ENCODE results near the gene STRAP.
"Not testable (repeated sequence)": the region's sequence is repeated elsewhere in the genome, so short reads cannot be mapped to it uniquely, and the experiment has no call there.

Gene STRAP

DNA sequence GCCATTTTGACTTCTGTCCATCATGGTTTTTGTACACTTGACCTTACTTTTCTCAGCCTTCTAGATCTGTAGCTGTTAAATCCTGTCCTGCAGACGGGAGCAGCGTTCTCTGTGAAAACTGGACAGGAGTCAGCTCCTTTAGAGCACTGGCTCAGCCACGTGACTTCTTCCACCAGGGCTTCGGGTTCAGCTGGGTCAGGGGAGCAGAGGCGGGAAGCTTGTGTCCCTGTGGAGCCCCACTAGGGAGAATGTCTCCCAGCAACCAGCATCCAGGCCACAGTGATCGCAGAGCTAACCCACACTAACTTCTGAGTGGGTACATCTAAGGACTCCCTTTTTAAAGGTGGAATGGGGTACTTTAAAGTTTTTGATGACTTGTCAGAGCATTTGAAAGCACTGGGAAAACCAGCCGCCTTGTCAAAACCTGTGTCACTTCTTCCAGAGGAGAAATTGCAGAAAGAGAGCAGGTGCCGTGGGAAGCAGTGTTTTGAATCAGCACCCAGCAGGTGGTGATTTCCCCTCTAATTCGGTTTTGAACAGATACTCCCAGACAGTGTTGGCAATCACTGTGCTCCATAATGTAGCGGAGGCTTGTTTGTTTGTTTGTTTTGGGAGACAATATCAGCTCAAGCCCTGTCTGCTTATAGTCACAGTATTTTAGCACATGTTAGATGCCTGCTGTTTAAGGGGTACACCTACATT is 46.8 kb downstream of the STRAP start:
- no peak for DNase-seq

DNA sequence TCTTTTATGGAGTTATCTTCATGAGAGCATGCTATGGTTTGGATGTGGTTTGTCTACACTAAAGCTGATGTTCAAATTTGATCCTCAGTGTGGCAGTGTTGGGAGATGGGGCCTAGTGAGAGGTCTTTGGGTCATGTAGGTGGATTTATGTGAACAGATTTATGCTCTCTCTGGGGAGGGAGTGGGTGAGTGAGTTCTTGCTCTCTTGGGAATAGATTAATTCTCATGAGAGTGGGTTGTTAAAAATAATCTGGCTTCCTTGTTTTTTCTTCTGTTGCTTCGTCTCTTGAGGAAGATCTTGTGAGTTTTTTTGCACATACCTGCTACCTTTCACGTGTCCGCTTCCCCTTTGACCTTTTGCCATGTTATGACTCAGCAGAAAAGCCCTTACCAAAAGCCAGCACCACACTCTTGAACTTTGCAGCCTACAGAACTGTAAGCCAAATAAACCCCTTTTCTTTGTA is 49.4 kb downstream of the STRAP start:
- DNase-seq, result no peak

DNA sequence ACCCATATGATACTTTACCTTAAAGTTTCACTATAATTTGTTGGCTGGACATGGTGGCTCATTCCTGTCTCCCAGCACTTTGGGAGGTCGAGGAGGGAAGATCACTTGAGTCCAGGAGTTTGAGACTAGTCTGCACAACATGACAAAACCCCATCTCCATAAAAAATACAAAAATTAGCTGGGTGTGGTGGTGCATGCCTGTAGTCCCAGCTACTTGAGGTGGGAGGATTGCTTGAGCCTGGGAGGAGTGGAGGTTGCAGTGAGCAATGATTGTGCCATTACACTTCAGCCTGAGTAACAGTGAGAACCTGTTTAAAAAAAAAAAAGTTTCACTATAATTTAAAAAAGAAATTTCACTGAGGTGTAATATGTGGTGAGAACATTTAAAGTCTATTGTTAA is 50.1 kb downstream of the STRAP start:
- DNase-seq, result no peak

DNA sequence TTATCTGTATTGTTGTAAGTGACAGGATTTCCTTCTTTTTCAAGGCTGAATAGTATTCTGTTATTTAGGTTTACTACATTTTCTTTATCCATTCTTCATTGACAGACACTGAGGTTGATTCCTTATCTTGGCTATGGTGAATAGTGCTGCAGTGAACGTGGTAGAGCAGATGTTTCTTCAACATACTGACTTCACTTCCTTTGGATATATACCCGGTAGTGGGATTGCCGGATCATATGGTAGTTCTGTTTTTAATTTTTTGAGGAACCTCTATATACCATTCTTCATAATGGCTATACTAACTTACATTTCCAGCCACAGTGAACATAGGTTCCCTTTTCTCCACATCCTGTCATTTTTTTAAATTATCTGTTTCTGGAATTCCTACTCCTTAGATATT is 50.8 kb downstream of the STRAP start:
- no peak for DNase-seq

DNA sequence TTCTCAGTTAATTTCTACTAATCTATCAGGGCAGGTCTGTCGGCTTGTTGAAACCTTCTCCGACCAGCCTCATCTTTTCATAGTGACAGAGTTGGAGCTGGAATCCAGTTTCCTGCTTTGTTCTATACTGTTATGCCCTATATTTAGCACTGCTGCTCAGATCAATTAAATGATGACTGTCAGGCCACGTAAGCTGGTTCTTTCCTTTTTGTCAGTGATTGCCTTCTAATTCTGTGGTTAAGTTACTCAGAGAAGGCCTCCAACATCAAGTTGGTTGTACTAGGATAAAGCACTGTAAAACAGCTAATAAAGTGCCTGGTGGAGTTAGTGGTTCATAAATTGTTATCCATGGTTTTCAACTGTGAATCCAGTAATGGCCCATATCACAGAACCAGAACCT is 51.6 kb downstream of the STRAP start:
- DNase-seq, result no peak

DNA sequence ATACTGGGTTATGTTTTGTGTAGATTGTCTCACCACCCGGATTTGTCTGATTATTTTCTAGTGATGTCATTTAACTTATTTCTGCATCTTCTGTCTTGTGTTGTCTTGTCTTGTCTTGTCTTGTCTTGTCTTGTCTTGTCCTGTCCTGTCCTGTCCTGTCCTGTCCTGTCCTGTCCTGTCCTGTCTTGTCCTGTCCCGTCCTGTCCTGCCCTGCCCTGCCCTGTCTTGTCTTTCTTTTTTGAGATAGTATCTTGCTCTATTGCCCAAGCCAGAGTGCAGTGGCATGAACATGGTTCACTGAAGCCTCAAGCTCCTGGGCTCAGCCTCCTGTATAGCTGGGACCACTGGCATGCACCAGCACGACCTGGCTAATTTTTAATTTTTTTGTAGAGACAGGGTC is 54.6 kb downstream of the STRAP start:
- DNase-seq, result no peak

DNA sequence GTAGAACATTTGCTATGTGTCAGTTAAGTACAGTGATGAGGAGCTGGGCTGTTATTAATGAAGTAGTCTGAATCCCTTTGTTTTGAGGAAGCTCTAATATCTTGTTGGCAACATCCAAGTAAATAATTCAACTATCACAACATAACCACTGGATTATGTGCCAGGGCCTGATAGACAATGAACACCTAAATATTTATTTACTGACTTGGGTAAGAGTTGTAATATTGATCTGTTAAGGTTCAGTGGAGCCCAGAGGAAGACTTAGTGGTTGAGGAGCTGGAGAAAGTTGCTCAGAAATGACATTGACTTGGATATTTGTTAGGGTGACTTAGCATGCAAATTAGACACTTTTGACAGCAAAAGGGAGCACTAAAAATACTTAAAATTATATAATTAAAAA is 55.7 kb downstream of the STRAP start:
- no peak for DNase-seq

DNA sequence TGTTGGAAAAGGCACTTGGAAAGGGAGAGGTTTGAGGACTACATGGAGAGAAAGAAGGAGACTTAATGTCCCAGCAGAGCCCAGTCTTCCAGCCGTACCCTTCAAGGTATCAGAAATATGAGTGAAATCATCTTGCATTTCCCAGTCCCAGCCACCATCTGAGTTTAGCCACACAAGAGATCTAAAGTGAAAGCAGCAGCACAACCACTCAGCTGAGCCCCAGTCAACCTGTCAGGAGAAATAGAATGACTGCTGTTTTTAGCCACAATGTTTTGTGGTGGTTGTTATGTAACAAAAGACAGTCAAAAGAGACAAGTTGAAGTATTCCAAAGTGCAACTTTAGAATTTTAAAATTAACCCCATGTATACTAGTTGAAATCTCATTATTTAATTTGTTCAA is 56.9 kb downstream of the STRAP start:
- DNase-seq, result no peak

DNA sequence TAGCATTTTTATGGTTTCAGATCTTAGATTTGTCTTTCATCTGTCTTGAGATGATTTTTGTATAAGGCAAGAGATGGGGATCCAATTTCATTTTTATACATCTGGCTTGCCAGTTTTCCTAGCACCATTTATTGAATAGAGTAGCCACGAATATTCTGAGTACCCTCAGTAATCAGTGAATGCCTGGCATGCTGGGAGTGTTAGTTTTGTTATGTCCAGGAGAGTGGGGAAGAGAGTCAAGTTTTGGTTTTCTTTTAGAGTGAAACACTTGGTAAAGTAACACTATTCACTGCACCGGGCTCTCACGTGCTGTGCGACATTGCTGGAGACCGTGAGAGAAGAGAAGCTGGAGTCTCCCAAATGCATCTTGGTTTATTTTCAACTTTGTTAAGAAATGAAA is 60.3 kb downstream of the STRAP start:
- no peak for DNase-seq

DNA sequence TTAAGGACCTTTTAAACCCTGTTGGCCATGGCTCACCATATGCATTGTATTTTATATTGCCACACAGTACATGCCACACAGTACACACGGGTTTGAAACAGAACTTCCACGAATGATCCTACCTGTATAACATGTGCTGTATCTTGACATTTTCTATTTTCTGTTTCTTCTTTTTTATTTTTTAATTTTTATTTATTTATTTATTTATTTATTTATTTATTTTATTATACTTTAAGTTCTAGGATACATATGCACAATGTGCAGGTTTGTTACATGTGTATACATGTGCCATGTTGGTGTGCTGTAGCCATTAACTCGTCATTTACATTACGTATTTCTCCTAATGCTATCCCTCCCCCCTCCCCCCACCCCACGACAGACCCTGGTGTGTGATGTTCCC is 61.3 kb downstream of the STRAP start:
- not testable (repeated sequence) for DNase-seq

DNA sequence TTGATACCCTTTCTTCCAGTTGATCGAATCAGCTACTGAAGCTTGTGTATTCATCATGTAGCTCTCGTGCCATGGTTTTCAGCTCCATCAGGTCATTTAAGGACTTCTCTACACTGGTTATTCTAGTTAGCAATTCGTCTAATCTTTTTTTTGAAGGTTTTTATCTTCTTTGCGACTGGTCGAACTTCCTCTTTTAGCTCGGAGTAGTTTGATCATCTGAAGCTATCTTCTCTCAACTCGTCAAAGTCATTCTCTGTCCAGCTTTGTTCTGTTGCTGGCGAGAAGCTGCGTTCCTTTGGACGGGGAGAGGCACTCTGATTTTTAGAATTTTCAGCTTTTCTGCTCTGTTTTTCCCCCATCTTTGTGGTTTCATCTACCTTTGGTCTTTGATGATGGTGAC is 66.3 kb downstream of the STRAP start:
- DNase-seq, result not testable (repeated sequence)
